MM.1S (cell line): ENCODE measurements around the gene GABRP.
"Not testable (repeated sequence)": the region's sequence is repeated elsewhere in the genome, so short reads cannot be mapped to it uniquely, and the experiment has no call there.

Source experiments
- DNase-seq: peaks from one replicate; pipeline ENCODE4 v3.0.0-alpha.2; 2015
- H2AFZ ChIP-seq: fragments of 300-600 bp; sonication (generic); 2 replicates; pipeline ENCODE4 v1.6.0; 2016; ENCODE audit warnings: antibody characterized with exemption, low read length
- H3F3A ChIP-seq: fragments of 300-600 bp; sonication (generic); 2 replicates; pipeline ENCODE4 v1.6.1; 2016; ENCODE audit warnings: mild to moderate bottlenecking, antibody characterized with exemption, low read length, moderate library complexity, mixed read lengths; ENCODE audit not compliant: insufficient read depth
- H3K27ac ChIP-seq: fragments of 300-600 bp; sonication (generic); 2 replicates; pipeline ENCODE4 v1.5.1; 2016; ENCODE audit warnings: mild to moderate bottlenecking, low read length
- H3K27me3 ChIP-seq: fragments of 300-600 bp; sonication (generic); replicated peaks from 2 replicates; pipeline ENCODE4 v1.6.0; 2016; ENCODE audit warnings: low read length; ENCODE audit not compliant: insufficient read depth
- H3K36me3 ChIP-seq: fragments of 300-600 bp; sonication (generic); replicated peaks from 2 replicates; pipeline ENCODE4 v1.6.1; 2016; ENCODE audit warnings: mild to moderate bottlenecking, low read length, mixed read lengths; ENCODE audit not compliant: insufficient read depth
- H3K4me1 ChIP-seq: fragments of 300-600 bp; sonication (generic); 2 replicates; pipeline ENCODE4 v1.6.1; 2016; ENCODE audit warnings: low read length, mixed read lengths
- H3K4me2 ChIP-seq: fragments of 300-600 bp; sonication (generic); 2 replicates; pipeline ENCODE4 v1.6.0; 2016; ENCODE audit warnings: low read depth, low read length
- H3K4me3 ChIP-seq: fragments of 300-600 bp; sonication (generic); 2 replicates; pipeline ENCODE4 v1.5.1; 2016; ENCODE audit warnings: low read length, mixed read lengths
- H3K79me2 ChIP-seq: fragments of 300-600 bp; sonication (generic); 2 replicates; pipeline ENCODE4 v1.6.1; 2016; ENCODE audit warnings: mixed run types, low read length, mixed read lengths
- H3K9ac ChIP-seq: fragments of 300-600 bp; sonication (generic); 2 replicates; pipeline ENCODE4 v1.6.1; 2016; ENCODE audit warnings: low read length, mixed read lengths
- H3K9me2 ChIP-seq: fragments of 300-600 bp; sonication (generic); replicated peaks from 2 replicates; pipeline ENCODE4 v1.6.1; 2016; ENCODE audit warnings: mild to moderate bottlenecking, low read length, mixed read lengths; ENCODE audit not compliant: insufficient read depth
- H3K9me3 ChIP-seq: fragments of 300-600 bp; sonication (generic); replicated peaks from 2 replicates; pipeline ENCODE4 v1.6.1; 2016; ENCODE audit warnings: mild to moderate bottlenecking, low read length, mixed read lengths; ENCODE audit not compliant: insufficient read depth
- H4K20me1 ChIP-seq: fragments of 300-600 bp; sonication (generic); 2 replicates; pipeline ENCODE4 v1.6.1; 2016; ENCODE audit warnings: mild to moderate bottlenecking, low read length, moderate library complexity, mixed read lengths; ENCODE audit not compliant: insufficient read depth
- EZH2 ChIP-seq: fragments of 300-600 bp; sonication (generic); optimal IDR thresholded peaks from 2 replicates; pipeline ENCODE3; 2017; ENCODE audit warnings: low read depth, mild to moderate bottlenecking, antibody characterized with exemption, low read length, mixed read lengths
- EZH2phosphoT487 ChIP-seq: fragments of 300-600 bp; sonication (generic); IDR thresholded peaks from 2 replicates; pipeline ENCODE4 v1.6.1; 2018; ENCODE audit warnings: antibody characterized with exemption, low read length
- TF ChIP-seq, protein P1 (sequence below): fragments of 300-600 bp; sonication (generic); IDR thresholded peaks from 2 replicates; pipeline ENCODE4 v1.5.1; 2016; ENCODE audit warnings: antibody characterized with exemption, low read length, mixed read lengths

GABRP gene

DNA sequence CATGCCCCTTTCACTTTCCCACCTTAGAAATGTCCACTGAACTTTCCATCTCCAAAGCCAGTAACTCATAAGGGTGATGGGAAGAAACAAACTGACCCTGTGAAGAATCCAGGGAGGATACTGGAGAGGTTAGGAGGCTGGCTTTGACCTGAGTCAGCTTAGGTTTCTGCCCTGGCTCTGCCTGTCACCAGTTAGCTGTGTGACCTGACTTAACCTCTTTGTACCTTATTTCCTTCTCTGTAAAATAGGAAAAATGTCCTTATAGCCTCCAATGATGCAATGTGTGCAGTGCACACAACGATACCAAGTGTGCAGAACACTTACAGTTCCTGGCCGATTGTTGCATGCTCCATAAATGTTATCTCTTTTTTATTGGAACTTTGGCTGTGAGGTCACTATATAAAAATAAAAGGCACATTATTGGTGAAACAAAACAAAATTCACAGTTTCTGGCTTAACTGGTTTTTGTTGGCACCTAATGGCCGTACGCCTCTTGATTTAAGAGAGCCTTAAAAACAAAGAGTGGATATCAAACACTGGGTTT, 37.8 kb downstream of the GABRP start:
- no peaks in the 10 kb centered on the region for H3F3A ChIP-seq

DNA sequence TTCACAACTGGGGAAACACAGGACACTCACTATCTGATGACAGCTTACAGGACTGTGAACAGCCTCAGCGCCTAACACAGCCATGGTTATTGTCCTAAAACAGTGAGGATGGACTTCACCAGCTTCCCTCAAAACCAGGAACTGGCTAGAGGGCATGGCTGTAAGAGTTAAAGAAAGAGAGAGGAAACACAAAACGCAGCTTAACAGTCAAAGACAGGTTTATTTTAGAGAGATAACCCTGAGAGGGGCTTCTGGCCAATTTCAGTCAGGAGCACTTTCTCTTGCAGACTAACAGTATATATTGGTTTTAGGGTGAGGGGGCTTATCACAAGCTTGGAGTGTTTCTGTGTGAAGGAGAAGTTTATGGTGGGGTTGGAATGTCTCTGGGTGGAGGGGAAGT, 42.6 kb downstream of the GABRP start:
- H4K20me1 ChIP-seq = no peaks in the 10 kb centered on the region

More for the DNA sequence above, 37.8 kb downstream of the GABRP start:
- Histone ChIP-seq H3K4me1 (no peaks in the 10 kb centered on the region), H3K36me3 (no peaks in the 10 kb centered on the region), H3K9ac (no peak overlapping the region), H3K9me2 (no peaks in the 10 kb centered on the region), H3K4me3 (no peak overlapping the region), H3K27me3 (no peaks in the 10 kb centered on the region), H3K9me3 (no peaks in the 10 kb centered on the region), H3K4me2 (no peak overlapping the region), H3K79me2 (no peaks in the 10 kb centered on the region), H4K20me1 (no peaks in the 10 kb centered on the region), H2AFZ (no peak overlapping the region), H3K27ac (no peak overlapping the region)
- TF ChIP-seq EZH2 (no peak), EZH2phosphoT487 (no peak)
- TF ChIP-seq, protein P1, sequence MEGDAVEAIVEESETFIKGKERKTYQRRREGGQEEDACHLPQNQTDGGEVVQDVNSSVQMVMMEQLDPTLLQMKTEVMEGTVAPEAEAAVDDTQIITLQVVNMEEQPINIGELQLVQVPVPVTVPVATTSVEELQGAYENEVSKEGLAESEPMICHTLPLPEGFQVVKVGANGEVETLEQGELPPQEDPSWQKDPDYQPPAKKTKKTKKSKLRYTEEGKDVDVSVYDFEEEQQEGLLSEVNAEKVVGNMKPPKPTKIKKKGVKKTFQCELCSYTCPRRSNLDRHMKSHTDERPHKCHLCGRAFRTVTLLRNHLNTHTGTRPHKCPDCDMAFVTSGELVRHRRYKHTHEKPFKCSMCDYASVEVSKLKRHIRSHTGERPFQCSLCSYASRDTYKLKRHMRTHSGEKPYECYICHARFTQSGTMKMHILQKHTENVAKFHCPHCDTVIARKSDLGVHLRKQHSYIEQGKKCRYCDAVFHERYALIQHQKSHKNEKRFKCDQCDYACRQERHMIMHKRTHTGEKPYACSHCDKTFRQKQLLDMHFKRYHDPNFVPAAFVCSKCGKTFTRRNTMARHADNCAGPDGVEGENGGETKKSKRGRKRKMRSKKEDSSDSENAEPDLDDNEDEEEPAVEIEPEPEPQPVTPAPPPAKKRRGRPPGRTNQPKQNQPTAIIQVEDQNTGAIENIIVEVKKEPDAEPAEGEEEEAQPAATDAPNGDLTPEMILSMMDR = no peak
- no peak for DNase-seq

DNA sequence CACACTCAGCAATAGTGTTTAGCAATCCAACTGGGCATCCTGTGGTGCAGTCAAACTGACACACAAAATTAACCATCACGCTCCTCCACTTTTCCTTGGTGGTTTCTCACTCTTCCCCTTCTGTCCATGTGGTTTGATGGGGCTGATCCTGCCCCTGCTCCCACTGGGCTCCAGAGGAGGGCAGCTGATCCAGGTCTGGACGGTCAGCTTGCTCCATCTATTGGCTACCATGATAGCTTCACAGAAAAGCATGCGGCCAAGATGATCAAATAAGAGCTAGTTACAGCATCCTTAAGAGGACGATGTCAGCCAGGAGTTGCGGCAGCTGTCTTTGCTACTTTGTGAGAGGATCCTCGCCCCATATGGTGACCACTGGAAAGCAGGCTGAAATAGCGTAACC, 48.7 kb downstream of the GABRP start:
- Histone ChIP-seq H3K79me2 (no peaks in the 10 kb centered on the region), H3K4me1 (no peaks in the 10 kb centered on the region), H3K9me3 (no peaks in the 10 kb centered on the region), H3K4me3 (no peak overlapping the region), H3F3A (no peaks in the 10 kb centered on the region), H3K36me3 (no peaks in the 10 kb centered on the region), H3K27me3 (no peaks in the 10 kb centered on the region), H3K4me2 (no peak overlapping the region), H4K20me1 (no peaks in the 10 kb centered on the region), H3K9ac (no peak overlapping the region), H2AFZ (no peak overlapping the region), H3K27ac (no peak overlapping the region), H3K9me2 (no peaks in the 10 kb centered on the region)
- no peak for DNase-seq
- TF ChIP-seq, protein P1 = no peak
- TF ChIP-seq EZH2 (no peak), EZH2phosphoT487 (no peak)

More for the DNA sequence above, 42.6 kb downstream of the GABRP start:
- Histone ChIP-seq H3K9me3 (no peaks in the 10 kb centered on the region), H3K36me3 (no peaks in the 10 kb centered on the region), H3K27me3 (no peaks in the 10 kb centered on the region), H3K4me3 (no peak overlapping the region), H3K9me2 (no peaks in the 10 kb centered on the region), H3F3A (no peaks in the 10 kb centered on the region), H2AFZ (no peak overlapping the region), H3K4me1 (no peaks in the 10 kb centered on the region), H3K4me2 (no peak overlapping the region), H3K9ac (no peak overlapping the region), H3K79me2 (no peaks in the 10 kb centered on the region), H3K27ac (no peak overlapping the region)
- no peak for DNase-seq
- TF ChIP-seq EZH2 = no peak
- no peak for TF ChIP-seq EZH2phosphoT487
- TF ChIP-seq, protein P1 = no peak

- not testable (repeated sequence) for H3K27me3 ChIP-seq, H3K9me3 ChIP-seq, H2AFZ ChIP-seq, H3K79me2 ChIP-seq, H3K9ac ChIP-seq, H3K4me1 ChIP-seq, H3F3A ChIP-seq, H3K9me2 ChIP-seq, H3K4me2 ChIP-seq, H3K27ac ChIP-seq, H4K20me1 ChIP-seq, DNase-seq, H3K36me3 ChIP-seq, H3K4me3 ChIP-seq
These were observed 50.5 kb downstream of the GABRP start for GRCh38 chr5:170833981-170834380.
